Measurements from ENCODE around the gene SLC39A13. TPM values are rescaled to one million over a fixed set of nuclear protein-coding genes. Genes with fewer than 3 reads are reported as not detected.

The SLC39A13 gene
- total RNA-seq, 1 donor from 2014 or later = 76.6 TPM

DNA sequence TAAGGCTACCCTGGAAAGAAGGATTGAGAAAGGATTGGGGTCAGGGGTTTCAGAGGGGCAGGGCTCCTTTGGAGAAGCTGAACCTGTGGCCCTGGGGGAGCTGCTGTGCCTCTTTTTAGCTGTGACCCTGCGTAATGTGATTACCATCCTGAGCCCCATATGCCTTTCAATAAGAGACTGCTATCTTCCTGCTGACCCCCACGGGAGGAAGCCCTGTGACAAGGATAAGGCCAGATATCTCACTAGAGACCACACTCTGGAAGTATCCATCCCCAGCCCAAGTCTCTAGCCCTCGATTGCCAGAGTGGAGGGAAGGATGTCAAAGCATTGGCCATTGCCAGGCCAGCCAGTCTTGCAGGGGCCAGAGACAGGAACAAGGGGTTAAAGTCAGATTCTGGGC is 4.8 kb upstream of the SLC39A13 start:
- Mint-ChIP-seq H3K9me3 (ENCODE audit: unreplicated experiment) (no peaks in the 10 kb centered on the region), H3K4me3 (ENCODE audit: unreplicated experiment) (no peak overlapping the region), H3K27me3 (ENCODE audit: low read depth, unreplicated experiment) (no peaks in the 10 kb centered on the region), H3K36me3 (ENCODE audit: low read depth, unreplicated experiment) (no peaks in the 10 kb centered on the region), H3K4me1 (ENCODE audit: low read depth, unreplicated experiment) (peaks cover 12% of the 10 kb centered on the region), H3K27ac (ENCODE audit: unreplicated experiment) (no peak overlapping the region)
- H2AFZ ChIP-seq (ENCODE audit: low read depth, low read length) = no peak overlapping the region
- no peaks in the 10 kb centered on the region for H3K36me3 ChIP-seq (ENCODE audit: insufficient read depth, low read length)
- peaks cover 6% of the 10 kb centered on the region for H3K4me1 ChIP-seq (ENCODE audit: insufficient read depth, low read length)
- no peak overlapping the region for H3K4me2 ChIP-seq (ENCODE audit: low read length)
- H3K9ac ChIP-seq (ENCODE audit: low read length) = no peak overlapping the region
- peaks cover 4% of the 10 kb centered on the region for H3K79me2 ChIP-seq (ENCODE audit: insufficient read depth, low read length)
- no peaks in the 10 kb centered on the region for H3K27me3 ChIP-seq (ENCODE audit: insufficient read depth, low read length)
- DNase-seq (ENCODE audit: low read depth) (no peak), FAIRE-seq (no peak)
- no peak overlapping the region for H3K4me3 ChIP-seq (ENCODE audit: insufficient read depth, low read depth, low read length)
- H4K20me1 ChIP-seq (ENCODE audit: insufficient read depth, low read length) = no peaks in the 10 kb centered on the region
- TF ChIP-seq EZH2 (IDR thresholded peaks at IDR 0.05; ENCODE audit: insufficient read depth, low read length) (no peak), CTCF (IDR thresholded peaks at IDR 0.05; ENCODE audit: insufficient read depth, low read depth, low read length) (no peak)
- no peak overlapping the region for H3K27ac ChIP-seq (ENCODE audit: low read depth, low read length)
- no peaks in the 10 kb centered on the region for H3K9me3 ChIP-seq (ENCODE audit: insufficient read depth, low read depth, low read length)

DNA sequence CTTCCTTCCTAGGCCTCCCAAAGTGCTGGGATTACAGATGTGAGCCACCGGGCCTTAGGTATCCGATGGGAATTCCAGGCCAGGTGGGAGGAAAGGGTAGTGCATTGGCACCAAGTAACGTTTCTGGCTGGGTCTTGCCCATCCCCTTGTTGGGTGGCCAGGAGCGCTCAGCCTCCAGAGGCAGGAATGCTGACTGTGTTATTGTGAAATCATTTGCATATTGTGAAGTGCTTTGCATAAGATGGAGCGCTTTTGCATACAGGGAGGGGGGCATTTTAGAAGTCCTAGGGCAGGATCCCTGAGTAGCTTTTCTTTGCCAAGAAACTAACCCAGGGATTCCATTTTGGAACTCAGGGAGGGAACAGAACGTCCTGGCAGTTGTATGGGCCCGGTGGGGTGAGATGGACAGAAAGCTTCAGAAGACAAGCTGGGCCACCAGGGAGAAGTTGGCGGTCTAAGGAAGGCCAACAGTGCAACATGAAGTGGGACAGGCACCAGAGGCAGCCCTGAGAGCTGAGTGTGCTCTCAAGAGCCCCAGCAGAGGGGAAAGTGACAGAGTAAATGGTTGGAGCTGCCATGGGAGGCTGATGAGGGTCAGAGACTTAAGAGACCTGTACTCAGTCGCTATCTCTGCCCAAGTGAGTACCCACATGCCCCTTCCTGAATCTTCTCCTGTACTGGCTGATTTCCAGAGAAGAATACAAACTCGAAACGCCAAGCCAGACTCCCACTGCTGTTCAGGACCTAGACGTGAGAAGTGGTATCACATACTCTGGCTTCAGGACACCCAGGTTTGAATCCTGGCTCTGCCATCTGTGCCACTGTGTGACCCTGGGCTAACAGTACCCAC is 1.3 kb upstream of the SLC39A13 start:
- H3K4me1 ChIP-seq (ENCODE audit: insufficient read depth, low read length) = peaks cover 27% of the 10 kb centered on the region
- DNase-seq (ENCODE audit: low read depth) = no peak

More for the DNA sequence above, 1.3 kb upstream of the SLC39A13 start:
- Histone ChIP-seq H3K4me2 (ENCODE audit: low read length) (peak overlapping the region; percentile 90), H3K9me3 (ENCODE audit: insufficient read depth, low read depth, low read length) (no peaks in the 10 kb centered on the region), H4K20me1 (ENCODE audit: insufficient read depth, low read length) (peaks cover 24% of the 10 kb centered on the region), H3K27me3 (ENCODE audit: insufficient read depth, low read length) (no peaks in the 10 kb centered on the region), H3K4me3 (ENCODE audit: insufficient read depth, low read depth, low read length) (peak overlapping the region; percentile 68), H3K79me2 (ENCODE audit: insufficient read depth, low read length) (peaks cover 38% of the 10 kb centered on the region), H2AFZ (ENCODE audit: low read depth, low read length) (peak overlapping the region; percentile 76), H3K9ac (ENCODE audit: low read length) (peak overlapping the region; percentile 87), H3K36me3 (ENCODE audit: insufficient read depth, low read length) (peaks cover 7% of the 10 kb centered on the region), H3K27ac (ENCODE audit: low read depth, low read length) (peak overlapping the region; percentile 86)
- Mint-ChIP-seq H3K9me3 (ENCODE audit: unreplicated experiment) (no peaks in the 10 kb centered on the region), H3K27ac (ENCODE audit: unreplicated experiment) (peak overlapping the region; percentile 96), H3K4me1 (ENCODE audit: low read depth, unreplicated experiment) (peaks cover 12% of the 10 kb centered on the region), H3K27me3 (ENCODE audit: low read depth, unreplicated experiment) (no peaks in the 10 kb centered on the region), H3K4me3 (ENCODE audit: unreplicated experiment) (peak overlapping the region; percentile 90), H3K36me3 (ENCODE audit: low read depth, unreplicated experiment) (no peaks in the 10 kb centered on the region)
- FAIRE-seq = no peak
- TF ChIP-seq EZH2 (IDR thresholded peaks at IDR 0.05; ENCODE audit: insufficient read depth, low read length) (no peak), CTCF (IDR thresholded peaks at IDR 0.05; ENCODE audit: insufficient read depth, low read depth, low read length) (no peak)
